GM18519 (cell line): ENCODE results near the gene MTNR1B.

Experiments
- ATAC-seq: cut with Tn5 transposase; IDR thresholded peaks from one replicate; pipeline ENCODE4 v1.9.1; 2021; ENCODE audit warnings: mild to moderate bottlenecking, moderate library complexity; ENCODE audit not compliant: unreplicated experiment, low FRiP score

MTNR1B gene

GRCh38 chr11:92977401-92977800, 8.0 kb downstream of the MTNR1B start:
- no peak for ATAC-seq

- no peak for ATAC-seq
Measured at GRCh38 chr11:92978271-92979111, 9.0 kb downstream of the MTNR1B start.

GRCh38 chr11:92979176-92979575, 9.7 kb downstream of the MTNR1B start:
- ATAC-seq = no peak

DNA sequence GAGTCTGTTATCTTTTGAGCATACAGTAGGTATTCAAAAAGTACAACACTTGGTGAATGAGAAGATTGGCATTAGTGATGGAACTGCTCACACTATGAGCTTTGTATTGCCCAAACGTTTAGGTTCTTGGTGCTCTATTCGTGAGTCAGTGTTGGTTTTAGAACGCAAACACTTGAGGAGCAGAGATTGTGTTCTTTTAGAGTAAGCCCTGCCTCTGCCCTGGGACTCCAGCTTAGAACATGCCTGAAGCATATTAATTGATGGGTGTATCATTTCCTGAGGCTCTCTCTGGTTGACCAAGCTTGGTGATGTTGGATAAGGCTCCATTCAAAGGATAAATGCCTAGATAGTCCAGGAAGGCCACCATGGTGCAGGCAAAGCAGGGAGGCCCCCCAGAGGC, 10.9 kb downstream of the MTNR1B start:
- no peak for ATAC-seq

DNA sequence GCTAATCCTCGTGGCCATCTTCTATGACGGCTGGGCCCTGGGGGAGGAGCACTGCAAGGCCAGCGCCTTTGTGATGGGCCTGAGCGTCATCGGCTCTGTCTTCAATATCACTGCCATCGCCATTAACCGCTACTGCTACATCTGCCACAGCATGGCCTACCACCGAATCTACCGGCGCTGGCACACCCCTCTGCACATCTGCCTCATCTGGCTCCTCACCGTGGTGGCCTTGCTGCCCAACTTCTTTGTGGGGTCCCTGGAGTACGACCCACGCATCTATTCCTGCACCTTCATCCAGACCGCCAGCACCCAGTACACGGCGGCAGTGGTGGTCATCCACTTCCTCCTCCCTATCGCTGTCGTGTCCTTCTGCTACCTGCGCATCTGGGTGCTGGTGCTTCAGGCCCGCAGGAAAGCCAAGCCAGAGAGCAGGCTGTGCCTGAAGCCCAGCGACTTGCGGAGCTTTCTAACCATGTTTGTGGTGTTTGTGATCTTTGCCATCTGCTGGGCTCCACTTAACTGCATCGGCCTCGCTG, 12.1 kb downstream of the MTNR1B start:
- no peak for ATAC-seq

DNA sequence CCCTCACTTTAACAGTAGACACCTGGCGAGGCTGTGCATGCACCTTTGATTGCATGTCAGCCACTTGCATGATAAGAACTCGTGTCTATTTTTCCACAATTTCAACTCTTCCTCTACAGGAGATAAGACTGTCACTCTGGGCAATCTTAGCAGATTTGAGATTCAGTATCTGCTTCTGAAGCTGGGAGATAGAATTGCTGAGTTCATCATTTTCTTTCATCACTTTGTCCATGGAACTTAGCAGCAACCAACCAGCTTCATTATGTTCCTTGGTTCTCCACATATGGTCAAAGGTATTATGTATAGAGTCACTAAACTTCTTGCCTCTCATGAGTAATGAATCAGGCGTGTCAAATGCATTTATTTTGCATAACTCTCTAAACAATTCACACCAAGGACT, 17.1 kb downstream of the MTNR1B start:
- no peak for ATAC-seq

GRCh38 chr11:92993004-92993403, 23.6 kb downstream of the MTNR1B start:
- no peak for ATAC-seq

GRCh38 chr11:93000511-93001476, 31.3 kb downstream of the MTNR1B start:
- no peak for ATAC-seq

- no peak for ATAC-seq
Measured at GRCh38 chr11:93001806-93002205, 32.4 kb downstream of the MTNR1B start.

DNA sequence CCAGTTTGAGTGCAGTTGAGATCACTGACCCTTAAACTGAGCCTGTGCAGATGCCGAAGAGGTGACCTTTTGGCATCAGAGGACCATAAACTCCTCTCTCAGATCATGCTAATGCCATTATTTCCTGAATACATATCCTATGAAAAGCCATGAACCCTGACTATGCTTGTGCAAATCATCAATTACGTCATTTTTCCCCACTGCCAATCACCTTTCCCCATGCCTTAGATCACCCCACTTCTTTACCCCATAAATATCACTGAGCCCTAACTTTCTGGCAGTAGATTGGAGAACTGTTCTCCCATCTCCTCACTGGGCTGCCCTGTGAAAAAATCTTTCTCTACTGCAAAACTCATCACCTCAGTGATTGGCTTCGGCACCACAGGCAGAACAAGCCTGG, 32.9 kb downstream of the MTNR1B start:
- ATAC-seq = no peak

GRCh38 chr11:93005239-93005638, 35.8 kb downstream of the MTNR1B start:
- no peak for ATAC-seq

- ATAC-seq = no peak
Measured at GRCh38 chr11:93013646-93014045, 44.2 kb downstream of the MTNR1B start.

DNA sequence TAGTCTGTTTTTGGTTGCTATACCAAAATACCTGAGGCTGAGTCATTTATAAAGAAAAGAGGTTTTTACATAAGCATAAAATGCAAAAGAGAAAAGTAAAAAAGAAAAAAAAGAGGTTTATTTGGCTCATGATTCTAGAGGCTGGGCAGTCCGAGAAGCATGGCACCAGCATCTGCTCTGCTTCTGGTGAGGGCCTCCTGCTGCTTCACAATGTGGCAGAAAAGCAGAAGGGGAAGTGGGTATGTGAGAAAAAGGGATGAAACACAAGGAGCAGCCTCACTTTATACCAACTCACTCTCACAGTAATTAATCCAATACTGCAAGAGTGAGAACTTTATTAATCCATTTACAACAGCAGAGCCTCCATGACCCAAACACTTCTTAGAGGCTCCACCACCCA, 47.1 kb downstream of the MTNR1B start:
- no peak for ATAC-seq

DNA sequence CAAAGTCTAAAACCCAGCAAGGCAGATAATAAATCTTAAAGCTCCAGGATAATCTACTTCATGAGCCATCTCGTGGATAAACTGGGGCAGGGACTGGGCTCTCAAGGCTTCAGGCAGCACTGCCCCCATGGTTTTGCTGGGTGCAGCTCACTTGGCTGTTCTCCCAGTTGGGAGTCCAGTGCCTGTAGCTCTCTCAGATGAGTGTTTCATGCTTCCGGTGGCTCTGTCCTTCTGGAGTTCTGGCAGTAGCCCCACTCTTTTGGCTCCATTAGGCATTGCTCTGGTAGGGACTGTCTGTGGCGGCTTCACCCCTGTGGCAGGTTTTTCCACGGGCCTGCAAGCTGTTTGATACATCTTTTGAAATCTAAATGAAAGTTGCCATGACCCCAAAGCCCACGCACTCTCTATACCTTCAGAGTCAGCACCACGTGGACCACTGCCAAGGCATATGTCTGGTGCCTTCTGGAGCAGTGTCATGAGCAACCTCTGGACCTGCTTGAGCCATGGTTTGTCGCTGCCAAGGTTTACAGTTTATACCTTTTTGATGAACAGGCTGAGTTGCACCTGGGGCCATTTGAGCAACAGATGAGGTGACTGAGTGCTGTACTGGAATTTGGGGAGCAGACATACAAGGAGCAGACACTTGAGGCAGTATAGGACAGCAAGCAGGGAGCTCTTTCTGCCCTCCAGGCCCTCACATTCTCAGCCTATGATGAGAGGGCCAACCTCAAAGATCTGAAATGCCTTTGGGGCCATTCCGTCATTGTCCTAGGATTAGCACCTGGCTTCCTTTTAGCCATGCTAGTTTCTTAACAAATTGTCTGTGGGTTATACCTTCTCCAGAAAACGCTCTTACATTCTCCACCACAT, 48.6 kb downstream of the MTNR1B start:
- ATAC-seq = no peak

GRCh38 chr11:93020248-93021046, 51.0 kb downstream of the MTNR1B start:
- no peak for ATAC-seq

DNA sequence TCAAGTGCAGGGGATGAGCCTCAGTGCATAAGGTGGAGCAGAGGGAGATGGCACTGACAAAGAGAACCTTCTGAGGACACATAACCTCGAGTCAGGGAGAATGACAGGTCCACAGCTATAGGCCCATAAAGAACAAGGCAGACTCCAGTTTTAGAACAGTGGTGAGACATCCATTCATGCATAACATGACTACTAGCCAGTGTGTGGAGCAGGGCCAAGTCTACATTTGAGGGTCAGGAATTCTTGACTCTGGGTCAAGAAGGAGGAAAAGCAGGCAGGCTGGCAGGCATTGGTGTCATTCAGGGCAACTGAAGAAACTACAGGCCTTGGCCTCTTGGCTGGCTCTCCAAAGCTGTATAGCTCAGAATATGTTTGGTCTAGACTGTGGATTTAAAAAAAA, 54.9 kb downstream of the MTNR1B start:
- ATAC-seq = no peak

DNA sequence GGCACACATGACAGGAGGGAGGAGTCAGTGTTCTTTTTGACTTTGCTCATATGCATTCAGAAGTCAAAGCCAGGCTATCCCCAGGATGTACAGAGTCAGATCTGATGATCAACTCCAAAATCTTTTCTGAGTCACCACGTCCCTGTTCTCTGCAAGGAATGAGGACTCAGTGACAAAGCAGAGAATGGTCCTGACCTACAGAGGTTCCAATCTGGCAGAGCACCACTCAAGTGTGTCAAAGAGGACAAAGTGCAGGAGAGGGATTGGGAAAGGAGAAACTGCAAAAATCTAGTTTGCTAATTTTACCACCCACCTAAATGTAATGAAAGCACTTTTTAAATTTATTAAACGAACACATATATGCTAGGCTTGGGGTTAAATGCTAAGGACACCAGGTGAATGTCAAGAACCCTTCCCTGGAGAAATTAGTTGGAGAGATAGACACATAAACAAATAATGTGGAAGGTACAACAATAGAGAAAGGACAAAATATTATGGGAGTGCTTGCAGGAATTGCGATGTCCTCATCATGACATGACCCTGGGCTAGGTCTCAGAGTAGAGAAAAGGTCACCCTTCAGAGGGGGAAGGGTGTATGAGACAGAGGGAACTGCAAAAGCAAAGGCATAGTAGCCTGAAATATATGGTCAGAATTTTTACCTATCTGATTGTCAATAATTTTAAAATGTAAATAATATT, 56.3 kb downstream of the MTNR1B start:
- no peak for ATAC-seq

DNA sequence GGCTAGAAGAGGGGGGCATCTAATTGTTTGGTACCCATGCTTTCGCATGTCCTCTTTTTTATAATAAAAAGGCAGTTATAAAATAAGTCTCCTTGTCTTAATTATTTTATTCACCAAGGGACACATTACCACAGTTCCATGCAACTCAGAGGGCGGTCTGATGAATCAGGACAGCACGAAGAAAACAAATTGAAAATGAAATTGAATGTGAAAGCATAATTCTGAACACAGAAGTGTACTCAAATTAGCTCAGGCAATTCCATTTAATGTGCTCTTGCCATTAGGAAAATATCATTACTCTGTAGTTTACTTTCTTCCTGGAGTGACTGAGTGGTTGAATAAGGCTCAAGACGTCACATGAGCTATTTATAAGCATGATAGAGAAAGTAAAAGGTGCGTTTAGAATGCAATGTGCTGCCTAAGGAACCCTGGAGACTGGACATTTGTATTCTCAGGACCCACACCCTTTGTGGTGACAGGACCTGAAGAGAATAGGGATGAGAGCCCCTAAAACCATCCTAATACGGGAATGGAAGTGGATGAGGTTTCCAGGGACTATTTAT, 59.6 kb downstream of the MTNR1B start:
- peak; percentile 44 for ATAC-seq

GRCh38 chr11:93031386-93031785, 61.9 kb downstream of the MTNR1B start:
- ATAC-seq = no peak
